Measurements from ENCODE around the gene IGF2BP2.

Gene IGF2BP2

GRCh38 chr3:185818267-185818875 lies 6.5 kb downstream of the IGF2BP2 start:
- H3K9me3 ChIP-seq (replicated peaks in 1 of 2; ENCODE audit: control insufficient read depth in 2 of 2, insufficient read depth in 1 of 2, low read depth in 1 of 2, low read length in 2 of 2) = no peaks in the 10 kb centered on the region
- no peak overlapping the region for H3K23ac ChIP-seq (ENCODE audit: low read depth, low read length, poor library complexity)
- no peaks in the 10 kb centered on the region for H3K27me3 ChIP-seq (ENCODE audit: control insufficient read depth in 3 of 3, insufficient read depth in 3 of 3, low read depth in 1 of 3, low read length in 3 of 3)
- DNase-seq (ENCODE audit: low spot score) = no peak
- no peak overlapping the region for H4K91ac ChIP-seq (ENCODE audit: low read depth, low read length, poor library complexity)
- H3K27ac ChIP-seq (replicated peaks; ENCODE audit: low read length) = no peak overlapping the region
- H2BK12ac ChIP-seq (ENCODE audit: low read length) = no peak overlapping the region
- no peak overlapping the region for H3K18ac ChIP-seq (ENCODE audit: low read length)
- H3K4me3 ChIP-seq (ENCODE audit: low read length in 2 of 2) = no peak overlapping the region
- no peak overlapping the region for H3K9ac ChIP-seq (ENCODE audit: low read depth, low read length, poor library complexity)
- no peak overlapping the region for H3K4ac ChIP-seq (ENCODE audit: low read length)
- H2BK15ac ChIP-seq (ENCODE audit: low read length) = no peak overlapping the region
- no peak overlapping the region for H3K4me2 ChIP-seq (ENCODE audit: insufficient read depth, low read length, poor library complexity, severe bottlenecking)
- H2BK120ac ChIP-seq (ENCODE audit: low read depth, low read length) = no peak overlapping the region
- no peak overlapping the region for H3K14ac ChIP-seq (ENCODE audit: low read length)
- no peaks in the 10 kb centered on the region for H3K79me1 ChIP-seq (ENCODE audit: low read depth, low read length)
- peaks cover 0 to 6% of the 10 kb centered on the region in 2 donors for H3K36me3 ChIP-seq (replicated peaks in 1 of 2; ENCODE audit: control insufficient read depth in 2 of 2, insufficient read depth in 2 of 2, low read length in 2 of 2)
- no peak overlapping the region for H4K8ac ChIP-seq (ENCODE audit: low read depth, low read length)
- H2AK5ac ChIP-seq (ENCODE audit: low read depth, low read length) = no peak overlapping the region
- peaks cover 18 to 37% of the 10 kb centered on the region in 2 donors for H3K4me1 ChIP-seq (ENCODE audit: control insufficient read depth in 2 of 2, insufficient read depth in 1 of 2, low read depth in 1 of 2, low read length in 2 of 2)
- no peak overlapping the region for H2BK5ac ChIP-seq (ENCODE audit: low read length)
- no peak overlapping the region for H2AFZ ChIP-seq (ENCODE audit: low read length)

- H3K4ac ChIP-seq (ENCODE audit: low read length) = no peak overlapping the region
- no peaks in the 10 kb centered on the region for H3K9me3 ChIP-seq (replicated peaks in 1 of 2; ENCODE audit: control insufficient read depth in 2 of 2, insufficient read depth in 1 of 2, low read depth in 1 of 2, low read length in 2 of 2)
- DNase-seq (ENCODE audit: low spot score) = no peak
- no CpG with 5 or more reads among the region's 11 CpGs for WGBS, 2 donors (ENCODE audit: extremely low coverage in 2 of 2, insufficient read length in 2 of 2, insufficient replicate concordance in 1 of 2)
- H3K79me1 ChIP-seq (ENCODE audit: low read depth, low read length) = no peaks in the 10 kb centered on the region
- no peak overlapping the region for H3K18ac ChIP-seq (ENCODE audit: low read length)
- no peak overlapping the region for H3K27ac ChIP-seq (replicated peaks; ENCODE audit: low read length)
- peaks cover 0 to 21% of the 10 kb centered on the region in 2 donors for H3K36me3 ChIP-seq (replicated peaks in 1 of 2; ENCODE audit: control insufficient read depth in 2 of 2, insufficient read depth in 2 of 2, low read length in 2 of 2)
- peaks cover 25 to 33% of the 10 kb centered on the region in 2 donors for H3K4me1 ChIP-seq (ENCODE audit: control insufficient read depth in 2 of 2, insufficient read depth in 1 of 2, low read depth in 1 of 2, low read length in 2 of 2)
- H2AK5ac ChIP-seq (ENCODE audit: low read depth, low read length) = no peak overlapping the region
- H4K91ac ChIP-seq (ENCODE audit: low read depth, low read length, poor library complexity) = no peak overlapping the region
- H2BK5ac ChIP-seq (ENCODE audit: low read length) = no peak overlapping the region
- H4K8ac ChIP-seq (ENCODE audit: low read depth, low read length) = no peak overlapping the region
- H2BK120ac ChIP-seq (ENCODE audit: low read depth, low read length) = no peak overlapping the region
- H3K4me3 ChIP-seq (ENCODE audit: low read length in 2 of 2) = no peak overlapping the region
- peak overlapping the region; percentile 11 for H3K4me2 ChIP-seq (ENCODE audit: insufficient read depth, low read length, poor library complexity, severe bottlenecking)
- no peak overlapping the region for H2AFZ ChIP-seq (ENCODE audit: low read length)
- no peak overlapping the region for H3K14ac ChIP-seq (ENCODE audit: low read length)
- no peak overlapping the region for H2BK15ac ChIP-seq (ENCODE audit: low read length)
- H3K9ac ChIP-seq (ENCODE audit: low read depth, low read length, poor library complexity) = no peak overlapping the region
- H3K27me3 ChIP-seq (ENCODE audit: control insufficient read depth in 3 of 3, insufficient read depth in 3 of 3, low read depth in 1 of 3, low read length in 3 of 3) = no peaks in the 10 kb centered on the region
- no peak overlapping the region for H3K23ac ChIP-seq (ENCODE audit: low read depth, low read length, poor library complexity)
- no peak overlapping the region for H2BK12ac ChIP-seq (ENCODE audit: low read length)
Observed at GRCh38 chr3:185815391-185816282, 9.2 kb downstream of the IGF2BP2 start.

- Histone ChIP-seq H4K91ac (ENCODE audit: low read depth, low read length, poor library complexity) (no peak overlapping the region), H3K27me3 (ENCODE audit: control insufficient read depth in 3 of 3, insufficient read depth in 3 of 3, low read depth in 1 of 3, low read length in 3 of 3) (no peaks in the 10 kb centered on the region), H3K36me3 (replicated peaks in 1 of 2; ENCODE audit: control insufficient read depth in 2 of 2, insufficient read depth in 2 of 2, low read length in 2 of 2) (peaks cover 0 to 28% of the 10 kb centered on the region in 2 donors), H3K14ac (ENCODE audit: low read length) (no peak overlapping the region), H3K4me3 (ENCODE audit: low read length in 2 of 2) (no peak overlapping the region), H3K4me2 (ENCODE audit: insufficient read depth, low read length, poor library complexity, severe bottlenecking) (no peak overlapping the region), H2AFZ (ENCODE audit: low read length) (no peak overlapping the region), H2BK15ac (ENCODE audit: low read length) (no peak overlapping the region), H2BK5ac (ENCODE audit: low read length) (no peak overlapping the region), H3K4me1 (ENCODE audit: control insufficient read depth in 2 of 2, insufficient read depth in 1 of 2, low read depth in 1 of 2, low read length in 2 of 2) (peaks cover 20 to 25% of the 10 kb centered on the region in 2 donors), H3K79me1 (ENCODE audit: low read depth, low read length) (no peaks in the 10 kb centered on the region), H2BK120ac (ENCODE audit: low read depth, low read length) (no peak overlapping the region), H2BK12ac (ENCODE audit: low read length) (no peak overlapping the region), H3K9me3 (replicated peaks in 1 of 2; ENCODE audit: control insufficient read depth in 2 of 2, insufficient read depth in 1 of 2, low read depth in 1 of 2, low read length in 2 of 2) (peaks cover 0 to 3% of the 10 kb centered on the region in 2 donors), H4K8ac (ENCODE audit: low read depth, low read length) (no peak overlapping the region), H3K27ac (replicated peaks; ENCODE audit: low read length) (peak overlapping the region; percentile 39), H3K9ac (ENCODE audit: low read depth, low read length, poor library complexity) (no peak overlapping the region), H3K18ac (ENCODE audit: low read length) (no peak overlapping the region), H2AK5ac (ENCODE audit: low read depth, low read length) (no peak overlapping the region), H3K23ac (ENCODE audit: low read depth, low read length, poor library complexity) (no peak overlapping the region), H3K4ac (ENCODE audit: low read length) (no peak overlapping the region)
- WGBS, 2 donors (ENCODE audit: extremely low coverage in 2 of 2, insufficient read length in 2 of 2, insufficient replicate concordance in 1 of 2) = no CpG with 5 or more reads among the region's 4 CpGs
- no peak for DNase-seq (ENCODE audit: low spot score)
Observed at GRCh38 chr3:185813691-185814215, 11.1 kb downstream of the IGF2BP2 start.

GRCh38 chr3:185813205-185813604 lies 11.6 kb downstream of the IGF2BP2 start:
- Histone ChIP-seq H3K27ac (replicated peaks; ENCODE audit: low read length) (no peak overlapping the region), H3K36me3 (replicated peaks in 1 of 2; ENCODE audit: control insufficient read depth in 2 of 2, insufficient read depth in 2 of 2, low read length in 2 of 2) (peaks cover 0 to 26% of the 10 kb centered on the region in 2 donors), H2AFZ (ENCODE audit: low read length) (no peak overlapping the region), H3K9ac (ENCODE audit: low read depth, low read length, poor library complexity) (no peak overlapping the region), H3K14ac (ENCODE audit: low read length) (no peak overlapping the region), H3K18ac (ENCODE audit: low read length) (no peak overlapping the region), H2BK120ac (ENCODE audit: low read depth, low read length) (no peak overlapping the region), H2BK12ac (ENCODE audit: low read length) (no peak overlapping the region), H3K4me1 (ENCODE audit: control insufficient read depth in 2 of 2, insufficient read depth in 1 of 2, low read depth in 1 of 2, low read length in 2 of 2) (peaks cover 17 to 23% of the 10 kb centered on the region in 2 donors), H3K23ac (ENCODE audit: low read depth, low read length, poor library complexity) (no peak overlapping the region), H3K9me3 (replicated peaks in 1 of 2; ENCODE audit: control insufficient read depth in 2 of 2, insufficient read depth in 1 of 2, low read depth in 1 of 2, low read length in 2 of 2) (peaks cover 0 to 3% of the 10 kb centered on the region in 2 donors), H3K4ac (ENCODE audit: low read length) (no peak overlapping the region), H3K79me1 (ENCODE audit: low read depth, low read length) (no peaks in the 10 kb centered on the region), H2AK5ac (ENCODE audit: low read depth, low read length) (no peak overlapping the region), H3K4me3 (ENCODE audit: low read length in 2 of 2) (no peak overlapping the region), H4K8ac (ENCODE audit: low read depth, low read length) (no peak overlapping the region), H3K4me2 (ENCODE audit: insufficient read depth, low read length, poor library complexity, severe bottlenecking) (no peak overlapping the region), H2BK15ac (ENCODE audit: low read length) (no peak overlapping the region), H4K91ac (ENCODE audit: low read depth, low read length, poor library complexity) (no peak overlapping the region), H3K27me3 (ENCODE audit: control insufficient read depth in 3 of 3, insufficient read depth in 3 of 3, low read depth in 1 of 3, low read length in 3 of 3) (no peaks in the 10 kb centered on the region), H2BK5ac (ENCODE audit: low read length) (no peak overlapping the region)
- DNase-seq (ENCODE audit: low spot score) = no peak
- WGBS, 2 donors (ENCODE audit: extremely low coverage in 2 of 2, insufficient read length in 2 of 2, insufficient replicate concordance in 1 of 2) = no CpG with 5 or more reads among the region's 2 CpGs

Data from neuronal stem cell (in vitro differentiated cells).